ENCODE data around the gene ADGRV1. TPM values are rescaled to one million over a fixed set of nuclear protein-coding genes. Genes with fewer than 3 reads are reported as not detected.
A peak's percentile ranks its signal among the peaks of the same experiment; 100 is the strongest.

The ADGRV1 gene
- total RNA-seq, 4 donors from 2014 or later, result 0.25 to 0.60 (median 0.56) TPM; not detected in 1

GRCh38 chr5:91154338-91154737, 595.7 kb downstream of the ADGRV1 start:
- ATAC-seq (ENCODE audit: low FRiP score) (no peak), DNase-seq (ENCODE audit: low spot score) (no peak)
- TF ChIP-seq CTCF (IDR thresholded peaks at IDR 0.05), result no peak

GRCh38 chr5:91155274-91155673, 596.7 kb downstream of the ADGRV1 start:
- TF ChIP-seq CTCF (IDR thresholded peaks at IDR 0.05), result no peak
- DNase-seq (ENCODE audit: low spot score) (no peak), ATAC-seq (ENCODE audit: low FRiP score) (no peak)

- no peak for ATAC-seq (ENCODE audit: low FRiP score)
- no peak for TF ChIP-seq CTCF (IDR thresholded peaks at IDR 0.05)
- no peak for DNase-seq (ENCODE audit: low spot score)
Measured at GRCh38 chr5:91156242-91156641, 597.6 kb downstream of the ADGRV1 start.

- ATAC-seq (ENCODE audit: low FRiP score) (no peak), DNase-seq (ENCODE audit: low spot score) (no peak)
- TF ChIP-seq CTCF (IDR thresholded peaks at IDR 0.05), result no peak
Measured at GRCh38 chr5:91158011-91158410, 599.4 kb downstream of the ADGRV1 start.

GRCh38 chr5:91159647-91160046, 601.0 kb downstream of the ADGRV1 start:
- no peak for DNase-seq (ENCODE audit: low spot score)
- no peak for ATAC-seq (ENCODE audit: low FRiP score)
- no peak for TF ChIP-seq CTCF (IDR thresholded peaks at IDR 0.05)

GRCh38 chr5:91160714-91161285, 602.2 kb downstream of the ADGRV1 start:
- no peak for TF ChIP-seq CTCF (IDR thresholded peaks at IDR 0.05)
- ATAC-seq (ENCODE audit: low FRiP score) (no peak), DNase-seq (ENCODE audit: low spot score) (no peak)

GRCh38 chr5:91162534-91163381, 604.2 kb downstream of the ADGRV1 start:
- DNase-seq (ENCODE audit: low spot score) (no peak), ATAC-seq (ENCODE audit: low FRiP score) (peak; percentile 97)
- no peak for TF ChIP-seq CTCF (IDR thresholded peaks at IDR 0.05)

Measured in omental fat pad (tissue), 4 donors.